Bronchial epithelial cell (primary cell): ENCODE results near the gene MPV17L. TPM values are rescaled to one million over a fixed set of nuclear protein-coding genes. Genes with fewer than 3 reads are reported as not detected.
"Not testable (repeated sequence)": the region's sequence is repeated elsewhere in the genome, so short reads cannot be mapped to it uniquely, and the experiment has no call there.

ENCODE experiments used
- DNase-seq: peaks from one replicate; pipeline ENCODE4 v3.0.0-alpha.2; 2010; ENCODE audit warnings: low read depth
- FAIRE-seq: peaks from 2 replicates; lab custom pipeline; 2011; peaks lifted over from hg19 to GRCh38; lab: Jason Lieb, UNC
- H3K27me3 ChIP-seq: 2 replicates; pipeline ENCODE4 v1.5.1; 2011; ENCODE audit warnings: low read length; ENCODE audit not compliant: control insufficient read depth, insufficient read depth
- H3K36me3 ChIP-seq: 2 replicates; pipeline ENCODE4 v1.5.1; 2011; ENCODE audit warnings: low read length; ENCODE audit not compliant: control insufficient read depth, insufficient read depth
- H3K4me3 ChIP-seq: 2 replicates; pipeline ENCODE4 v1.5.1; 2011; ENCODE audit warnings: mild to moderate bottlenecking, low read depth, low read length, control low read depth
- total RNA-seq: library from RNA; depleted of rRNA; stranded (reverse); fragments of >200 nt; gene quantifications from 2 replicates; pipeline ENCODE4 v1.2.1, GENCODE V29; 2014
- TF ChIP-seq, protein P1 (sequence below): IDR thresholded peaks from 2 replicates; pipeline ENCODE4 v1.5.1; 2011; ENCODE audit warnings: mild to moderate bottlenecking, moderate library complexity, low read length, control low read depth, inconsistent platforms; ENCODE audit not compliant: insufficient read depth, severe bottlenecking

Gene MPV17L
- total RNA-seq, 1 donor from 2014 or later = 0.53 TPM

DNA sequence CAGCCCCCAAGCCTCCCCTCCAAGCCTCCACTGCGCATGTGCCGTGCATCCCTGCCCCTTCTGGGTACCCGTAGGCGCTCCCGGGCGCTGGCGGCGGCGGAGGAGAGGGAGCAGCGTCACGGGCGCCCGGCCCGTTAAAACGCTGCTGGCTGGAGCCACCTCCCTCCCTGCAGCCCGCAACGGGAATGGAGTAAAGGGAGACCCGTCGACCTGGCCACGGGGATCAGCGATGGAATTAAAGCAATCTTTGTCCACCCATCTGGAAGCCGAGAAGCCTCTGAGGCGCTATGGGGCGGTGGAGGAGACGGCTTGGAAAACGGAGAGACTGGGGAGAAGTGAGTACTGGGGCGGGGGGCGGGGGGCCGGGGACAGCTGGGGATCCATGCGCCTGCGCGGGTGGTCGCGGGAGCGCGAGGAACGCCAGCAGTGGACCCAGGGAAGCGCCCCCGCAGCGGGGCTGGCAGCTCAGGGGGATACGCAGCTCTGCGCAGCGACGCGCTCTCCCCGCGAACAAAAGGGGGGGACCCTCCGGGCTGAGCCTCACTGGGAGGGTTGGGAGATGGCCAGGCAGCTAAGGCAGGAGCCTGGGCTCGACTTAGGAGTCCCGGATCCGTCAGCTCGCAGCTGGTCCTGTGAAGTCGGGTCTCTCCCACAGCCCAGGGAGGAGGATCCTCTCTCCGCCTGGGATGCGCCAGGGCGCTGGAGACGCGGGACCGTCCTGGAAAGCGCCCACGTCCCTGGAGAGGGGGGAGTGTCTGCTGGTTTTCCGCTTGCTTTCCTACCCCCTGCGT, 39.1 kb downstream of the MPV17L start, which contains the start of gene BMERB1:
Gene BMERB1 (plus strand): TSS at position 164 of the 791 bp plus-strand sequence. CDS start 66 bp downstream, at position 230.
- Histone ChIP-seq H3K4me3 (peak within 1 kb of the TSS; percentile 42), H3K36me3 (no peaks in the 10 kb centered on the region), H3K27me3 (no peaks in the 10 kb centered on the region)
- TF ChIP-seq, protein P1, sequence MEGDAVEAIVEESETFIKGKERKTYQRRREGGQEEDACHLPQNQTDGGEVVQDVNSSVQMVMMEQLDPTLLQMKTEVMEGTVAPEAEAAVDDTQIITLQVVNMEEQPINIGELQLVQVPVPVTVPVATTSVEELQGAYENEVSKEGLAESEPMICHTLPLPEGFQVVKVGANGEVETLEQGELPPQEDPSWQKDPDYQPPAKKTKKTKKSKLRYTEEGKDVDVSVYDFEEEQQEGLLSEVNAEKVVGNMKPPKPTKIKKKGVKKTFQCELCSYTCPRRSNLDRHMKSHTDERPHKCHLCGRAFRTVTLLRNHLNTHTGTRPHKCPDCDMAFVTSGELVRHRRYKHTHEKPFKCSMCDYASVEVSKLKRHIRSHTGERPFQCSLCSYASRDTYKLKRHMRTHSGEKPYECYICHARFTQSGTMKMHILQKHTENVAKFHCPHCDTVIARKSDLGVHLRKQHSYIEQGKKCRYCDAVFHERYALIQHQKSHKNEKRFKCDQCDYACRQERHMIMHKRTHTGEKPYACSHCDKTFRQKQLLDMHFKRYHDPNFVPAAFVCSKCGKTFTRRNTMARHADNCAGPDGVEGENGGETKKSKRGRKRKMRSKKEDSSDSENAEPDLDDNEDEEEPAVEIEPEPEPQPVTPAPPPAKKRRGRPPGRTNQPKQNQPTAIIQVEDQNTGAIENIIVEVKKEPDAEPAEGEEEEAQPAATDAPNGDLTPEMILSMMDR = no peak
- peak; percentile 36 for DNase-seq
- FAIRE-seq = no peak

DNA sequence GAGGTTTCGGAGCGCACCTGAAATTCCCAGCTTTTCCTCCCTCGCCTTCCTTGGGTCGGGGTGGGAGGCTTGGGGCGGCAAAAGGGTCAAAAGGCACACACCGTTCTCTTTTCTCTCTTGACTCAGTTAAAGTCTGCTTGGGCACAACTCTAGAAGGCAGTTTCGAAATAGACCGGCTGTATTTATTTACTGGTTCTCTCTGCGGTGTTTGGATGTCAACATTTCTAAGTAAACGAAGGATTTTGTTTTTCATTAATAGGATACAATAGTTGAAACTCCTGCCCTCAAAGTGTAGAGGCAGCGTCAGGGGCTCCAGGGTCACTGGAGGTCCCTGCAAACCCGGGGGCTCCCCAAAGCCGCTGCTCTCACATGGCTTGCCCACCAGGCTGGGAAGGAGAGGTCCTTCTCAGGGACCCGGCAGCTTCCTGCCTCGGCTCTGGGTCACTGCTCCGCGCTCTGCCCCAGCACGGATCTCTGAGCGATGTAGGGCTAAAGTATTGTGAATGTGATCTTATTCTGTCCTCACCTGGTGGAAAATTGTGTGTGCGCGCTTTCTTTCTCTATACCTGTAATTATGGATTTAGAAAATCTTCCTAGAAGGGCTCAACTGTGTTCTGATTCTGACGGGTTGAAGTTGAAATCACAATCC, 39.8 kb downstream of the MPV17L start:
- Histone ChIP-seq H3K27me3 (no peaks in the 10 kb centered on the region), H3K36me3 (no peaks in the 10 kb centered on the region), H3K4me3 (peak overlapping the region; percentile 42)
- no peak for FAIRE-seq
- DNase-seq = no peak
- TF ChIP-seq, protein P1 = no peak

DNA sequence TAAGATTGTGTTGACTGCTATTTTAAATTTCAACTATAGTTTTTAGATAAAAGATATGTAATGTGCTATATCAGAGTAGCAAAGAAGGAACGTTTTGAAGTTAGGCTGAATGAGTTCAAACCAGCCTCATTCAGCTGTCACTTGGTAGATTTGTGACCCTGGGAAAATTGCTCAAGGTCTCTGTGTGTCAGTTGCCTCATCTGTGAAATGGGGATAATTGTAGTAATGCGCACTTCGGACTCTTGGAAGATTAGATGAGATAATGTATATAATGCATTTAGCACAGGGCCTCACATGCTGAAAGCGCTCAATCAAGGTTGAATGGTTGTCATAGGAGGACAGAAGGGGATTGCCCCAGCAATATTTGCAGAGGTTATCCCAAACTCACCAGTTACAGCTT, 43.5 kb downstream of the MPV17L start:
- FAIRE-seq (no peak), DNase-seq (no peak)
- TF ChIP-seq, protein P1 = no peak
- Histone ChIP-seq H3K36me3 (no peaks in the 10 kb centered on the region), H3K27me3 (no peaks in the 10 kb centered on the region), H3K4me3 (no peak overlapping the region)

DNA sequence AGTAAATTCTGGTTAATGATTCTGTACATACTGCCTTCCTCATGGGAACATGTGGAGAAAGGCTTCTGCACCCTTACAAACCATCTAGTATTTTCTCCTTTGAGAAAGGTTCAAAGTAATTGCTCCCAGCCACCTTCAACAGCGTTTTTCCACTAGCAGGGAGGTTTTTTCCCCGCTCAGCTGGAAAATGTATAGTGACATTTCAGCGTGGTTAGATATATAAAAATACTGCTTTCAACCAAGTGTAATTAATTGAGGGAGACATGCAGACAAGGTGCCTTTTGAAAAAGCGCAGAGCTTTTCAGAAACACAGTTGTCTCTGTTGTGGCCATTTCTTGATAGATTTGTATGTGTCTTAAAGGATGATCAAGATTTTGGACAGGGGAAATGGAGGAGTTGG, 44.0 kb downstream of the MPV17L start:
- TF ChIP-seq, protein P1 = no peak
- DNase-seq = no peak
- Histone ChIP-seq H3K4me3 (no peak overlapping the region), H3K27me3 (no peaks in the 10 kb centered on the region), H3K36me3 (no peaks in the 10 kb centered on the region)
- no peak for FAIRE-seq

DNA sequence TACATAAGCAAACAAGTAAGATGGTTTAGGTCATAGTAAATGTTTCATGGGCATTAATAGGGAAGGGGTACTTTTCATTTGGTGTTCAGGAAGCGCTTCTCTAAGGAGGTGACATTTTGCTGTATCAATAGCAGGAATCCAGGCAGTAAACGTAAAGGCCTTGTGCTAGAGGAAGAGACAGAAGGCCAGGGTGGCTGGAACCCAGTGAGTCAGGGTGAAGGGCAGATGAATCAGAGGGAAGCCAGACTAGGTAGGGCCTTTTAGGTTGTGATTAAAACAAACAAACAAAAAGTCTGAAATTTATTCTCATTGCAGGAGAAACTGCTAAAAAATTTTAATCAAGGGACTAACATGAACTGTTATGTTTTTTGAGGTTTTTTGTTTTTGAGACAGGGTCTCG, 45.3 kb downstream of the MPV17L start:
- DNase-seq = peak; percentile 81
- no peak for FAIRE-seq
- Histone ChIP-seq H3K27me3 (no peaks in the 10 kb centered on the region), H3K36me3 (no peaks in the 10 kb centered on the region), H3K4me3 (no peak overlapping the region)
- TF ChIP-seq, protein P1 = no peak

DNA sequence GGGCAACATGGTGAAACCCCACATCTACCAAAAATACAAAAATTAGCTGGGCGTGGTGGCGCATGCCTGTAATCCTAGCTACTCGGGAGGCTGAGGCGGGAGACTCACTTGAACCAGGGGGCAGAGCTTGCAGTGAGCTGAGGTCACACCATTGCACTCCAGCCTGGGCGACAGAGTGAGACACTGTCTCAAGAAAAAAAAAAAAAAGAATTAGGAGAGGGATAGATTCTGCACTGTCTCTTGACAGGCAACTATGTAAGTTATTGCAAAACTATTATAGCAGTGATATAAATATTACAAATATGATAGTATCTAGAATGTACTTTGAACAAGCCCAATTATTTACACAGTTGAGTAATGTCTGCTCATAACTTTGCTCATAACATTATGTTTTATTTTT, 46.6 kb downstream of the MPV17L start:
- not testable (repeated sequence) for H3K27me3 ChIP-seq, FAIRE-seq, H3K36me3 ChIP-seq, H3K4me3 ChIP-seq
- DNase-seq = peak; percentile 74
